HS-27A (cell line): Measurements from ENCODE around the gene MRPL12.

Source experiments
- DNase-seq: peaks from one replicate; pipeline ENCODE4 v3.0.0-alpha.2; 2012; ENCODE audit warnings: low read depth, missing footprints

MRPL12 gene

DNA sequence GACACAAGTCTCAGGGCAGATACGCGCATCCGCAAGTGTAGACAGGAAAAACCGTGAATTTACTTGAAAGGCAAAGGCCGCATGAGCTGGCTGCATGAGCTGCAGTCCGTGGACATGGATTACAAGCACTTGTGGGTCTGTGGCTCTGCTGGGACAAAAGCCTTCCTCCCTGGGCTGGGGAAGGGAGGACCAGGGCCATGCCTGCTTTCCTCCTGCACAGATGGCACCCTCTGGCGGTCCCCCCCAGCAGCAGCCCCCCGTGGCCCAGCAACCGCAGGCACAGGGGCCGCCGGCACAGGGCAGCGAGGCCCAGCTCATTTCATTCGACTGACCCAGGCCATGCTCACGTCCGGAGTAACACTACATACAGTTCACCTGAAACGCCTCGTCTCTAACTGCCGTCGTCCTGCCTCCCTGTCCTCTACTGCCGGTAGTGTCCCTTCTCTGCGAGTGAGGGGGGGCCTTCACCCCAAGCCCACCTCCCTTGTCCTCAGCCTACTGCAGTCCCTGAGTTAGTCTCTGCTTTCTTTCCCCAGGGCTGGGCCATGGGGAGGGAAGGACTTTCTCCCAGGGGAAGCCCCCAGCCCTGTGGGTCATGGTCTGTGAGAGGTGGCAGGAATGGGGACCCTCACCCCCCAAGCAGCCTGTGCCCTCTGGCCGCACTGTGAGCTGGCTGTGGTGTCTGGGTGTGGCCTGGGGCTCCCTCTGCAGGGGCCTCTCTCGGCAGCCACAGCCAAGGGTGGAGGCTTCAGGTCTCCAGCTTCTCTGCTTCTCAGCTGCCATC, 1.7 kb upstream of the MRPL12 start:
- no peak for DNase-seq

DNA sequence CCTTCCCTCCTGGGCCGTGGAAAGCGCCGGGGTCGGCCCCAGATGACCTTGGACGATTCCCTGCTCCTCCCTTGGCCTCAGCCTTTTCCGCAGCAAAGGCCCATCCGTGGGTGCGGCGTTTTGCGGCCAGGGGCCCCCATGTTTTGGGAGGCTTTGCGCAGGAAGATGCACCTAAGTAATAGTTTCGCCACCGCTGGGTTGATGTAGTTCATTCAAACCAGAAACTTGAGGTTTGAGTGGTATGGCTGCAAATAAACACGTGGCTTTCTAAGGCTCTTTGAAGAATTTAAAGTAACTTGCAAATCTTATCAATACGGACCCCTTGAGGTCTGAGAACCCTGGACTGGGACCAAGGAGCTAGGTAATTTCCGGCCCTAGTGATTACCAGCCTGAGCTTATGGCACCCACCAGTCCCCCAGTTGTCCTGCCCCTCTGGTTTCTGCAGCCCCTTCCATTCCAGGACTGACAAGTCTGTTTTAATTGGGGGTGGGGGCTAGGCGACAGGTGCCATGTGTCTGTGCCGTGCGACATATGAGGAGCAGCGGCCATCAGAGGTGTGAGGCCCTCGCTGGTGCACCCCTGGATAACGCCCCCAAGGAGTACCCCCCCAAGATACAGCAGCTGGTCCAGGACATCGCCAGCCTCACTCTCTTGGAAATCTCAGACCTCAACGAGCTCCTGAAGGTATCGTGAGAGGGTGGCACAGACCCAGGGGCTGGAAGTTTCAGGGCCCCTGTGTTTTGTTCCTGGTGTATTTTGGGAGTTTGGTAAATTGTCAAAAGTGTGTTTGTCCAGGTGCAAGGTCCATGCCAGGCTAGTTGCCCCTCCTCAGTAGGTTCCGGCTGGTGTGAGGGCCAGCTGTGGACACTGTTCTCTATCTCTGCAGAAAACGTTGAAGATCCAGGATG, 834 bp downstream of the MRPL12 start:
- no peak for DNase-seq

DNA sequence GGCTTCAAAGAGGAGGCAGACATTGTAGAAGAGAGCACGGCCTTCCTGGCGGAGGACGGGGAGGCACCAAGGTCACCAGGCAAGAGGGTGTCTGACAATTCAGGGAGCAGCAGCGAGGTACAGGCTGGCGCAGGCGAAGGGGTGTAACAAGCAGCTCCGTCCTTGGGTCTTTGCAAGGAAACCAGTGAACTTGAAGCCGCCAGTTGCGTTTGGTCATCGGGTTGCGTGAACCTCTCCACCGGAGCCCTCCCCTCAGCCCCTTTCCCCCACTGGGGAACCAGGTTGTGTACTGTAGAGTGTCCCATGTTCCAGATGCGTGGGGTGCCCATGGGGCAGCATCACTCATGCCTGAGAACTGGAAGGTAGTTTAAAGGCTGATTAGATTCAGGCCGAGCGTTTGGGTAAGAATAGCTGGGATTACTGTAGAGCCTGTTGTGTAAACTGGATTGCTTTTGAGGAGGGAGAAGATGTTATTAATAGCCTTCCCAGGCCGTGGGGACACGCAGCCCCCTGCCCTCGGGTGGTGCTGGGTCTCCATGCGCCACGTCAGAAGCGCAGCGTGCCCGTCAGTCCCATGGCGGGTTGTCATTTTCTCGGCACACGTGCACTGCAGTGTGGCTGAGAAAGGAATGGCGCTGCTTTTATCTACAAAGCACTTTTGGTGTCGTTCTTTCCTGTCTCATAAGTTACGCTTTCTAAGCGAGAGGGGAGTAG, 2.5 kb downstream of the MRPL12 start:
- DNase-seq, result no peak

DNA sequence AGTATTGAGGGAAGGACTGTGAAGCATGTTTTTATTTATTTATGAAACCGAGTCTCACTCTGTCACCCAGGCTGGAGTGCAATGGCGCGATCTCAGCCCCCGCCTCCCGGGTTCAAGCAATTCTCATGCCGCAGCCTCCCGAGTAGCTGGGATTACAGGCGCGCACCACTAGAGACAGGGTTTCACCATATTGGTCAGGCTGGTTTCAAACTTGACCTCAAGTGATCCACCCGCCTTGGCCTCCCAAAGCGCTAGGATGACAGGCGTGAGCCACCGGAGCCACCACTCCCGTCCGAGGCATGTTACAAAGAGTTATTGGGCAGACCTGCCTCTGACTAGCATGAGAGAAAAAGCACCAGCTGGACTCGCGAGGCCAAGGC, 3.1 kb downstream of the MRPL12 start:
- DNase-seq, result no peak

DNA sequence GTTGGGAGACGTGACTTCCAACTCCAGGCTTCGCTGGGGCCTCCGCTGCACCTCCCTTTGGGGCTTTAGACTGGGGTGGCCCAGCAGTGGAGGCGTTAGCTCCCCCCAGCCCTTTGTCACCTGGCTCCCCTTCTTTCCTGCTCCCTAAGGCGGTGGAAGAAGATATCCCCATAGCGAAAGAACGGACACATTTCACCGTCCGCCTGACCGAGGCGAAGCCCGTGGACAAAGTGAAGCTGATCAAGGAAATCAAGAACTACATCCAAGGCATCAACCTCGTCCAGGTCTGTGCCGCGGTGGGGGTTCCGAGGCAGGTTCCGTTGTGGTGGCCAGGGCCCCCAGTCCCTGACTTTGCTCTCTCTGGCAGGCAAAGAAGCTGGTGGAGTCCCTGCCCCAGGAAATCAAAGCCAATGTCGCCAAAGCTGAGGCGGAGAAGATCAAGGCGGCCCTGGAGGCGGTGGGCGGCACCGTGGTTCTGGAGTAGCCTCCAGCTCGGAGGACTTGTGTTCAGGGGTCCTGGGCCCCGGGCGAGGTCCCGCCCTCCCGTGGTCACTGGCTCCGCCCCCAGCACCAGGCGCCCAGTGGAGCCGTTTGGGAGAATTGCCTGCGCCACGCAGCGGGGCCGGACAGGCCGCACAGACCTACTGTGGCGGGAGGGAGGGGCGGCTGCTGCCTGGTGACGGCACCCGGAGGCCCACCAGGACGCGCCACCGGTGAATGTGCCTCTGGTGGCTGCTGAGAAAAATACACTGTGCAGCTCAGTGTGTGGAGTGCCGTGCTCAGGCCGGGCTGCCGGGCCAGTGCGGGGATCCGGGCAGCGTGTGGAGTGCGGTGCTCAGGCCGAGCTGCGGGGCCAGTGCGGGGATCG, 3.8 kb downstream of the MRPL12 start:
- DNase-seq, result no peak

DNA sequence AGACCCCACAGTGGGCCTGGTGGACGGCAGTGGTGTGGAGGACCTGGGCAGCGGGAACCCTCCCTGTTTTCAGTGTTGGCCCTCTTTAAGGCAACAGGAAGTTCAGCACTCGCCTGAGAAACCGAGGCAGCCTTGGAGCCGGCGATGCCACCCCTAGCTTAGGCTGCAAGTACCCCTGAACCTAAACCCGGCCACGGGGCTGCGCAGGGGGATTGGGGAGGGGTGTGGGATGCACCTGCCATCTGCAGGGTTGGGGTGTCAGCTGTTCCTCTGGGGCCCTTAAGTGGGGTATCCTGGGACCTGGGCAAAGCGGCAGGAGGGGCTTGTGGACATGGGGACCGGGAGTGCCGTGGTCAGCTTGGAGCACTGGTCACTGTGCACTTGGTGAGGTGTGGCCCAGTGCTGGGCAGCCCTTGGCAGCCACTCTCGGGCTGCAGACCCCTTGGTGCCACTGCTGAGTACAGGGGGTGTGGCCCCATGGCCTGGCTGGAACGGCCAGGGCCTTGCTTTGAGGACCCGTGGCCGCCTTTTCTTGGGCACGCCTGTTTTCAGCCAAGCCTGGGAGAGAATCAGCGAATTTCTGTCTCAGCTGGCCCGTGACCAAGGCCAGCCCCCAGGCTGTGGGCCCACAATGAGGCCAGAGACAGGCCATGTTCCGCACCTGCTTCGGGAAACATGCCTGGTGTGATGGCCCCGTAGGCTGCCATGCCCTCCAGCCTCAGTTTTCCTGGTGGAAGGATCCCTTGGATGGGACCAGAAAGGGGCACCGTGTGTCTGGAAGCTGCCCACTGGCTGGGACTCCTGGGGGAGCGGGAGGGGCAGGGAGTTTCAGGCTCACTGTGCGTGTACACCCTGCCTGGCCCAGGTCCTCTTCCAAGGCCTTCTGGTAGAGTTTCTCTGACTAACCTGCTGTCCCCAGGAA, 4.8 kb downstream of the MRPL12 start:
- no peak for DNase-seq

DNA sequence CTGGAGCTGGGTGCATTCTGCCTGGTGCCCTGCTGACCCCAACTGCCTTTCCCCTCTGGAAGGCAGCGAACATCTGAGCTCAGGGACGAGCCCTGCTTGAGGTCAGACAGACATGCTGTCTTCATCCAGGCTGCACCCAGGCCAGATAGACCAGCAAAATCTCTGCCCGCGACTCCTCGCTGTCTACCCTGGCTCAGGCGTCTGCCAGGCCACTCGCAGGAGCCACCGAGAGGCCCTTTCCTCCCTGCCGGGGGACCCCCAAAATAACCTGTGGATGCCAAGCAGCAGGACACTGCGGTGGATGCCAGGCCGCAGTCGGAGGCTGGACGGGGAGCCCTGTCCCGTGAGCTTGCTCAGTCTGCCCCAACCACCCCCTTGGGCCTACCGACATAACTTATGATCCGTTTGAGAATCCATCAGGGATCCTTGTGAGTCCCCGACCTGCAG, 5.6 kb downstream of the MRPL12 start:
- no peak for DNase-seq

DNA sequence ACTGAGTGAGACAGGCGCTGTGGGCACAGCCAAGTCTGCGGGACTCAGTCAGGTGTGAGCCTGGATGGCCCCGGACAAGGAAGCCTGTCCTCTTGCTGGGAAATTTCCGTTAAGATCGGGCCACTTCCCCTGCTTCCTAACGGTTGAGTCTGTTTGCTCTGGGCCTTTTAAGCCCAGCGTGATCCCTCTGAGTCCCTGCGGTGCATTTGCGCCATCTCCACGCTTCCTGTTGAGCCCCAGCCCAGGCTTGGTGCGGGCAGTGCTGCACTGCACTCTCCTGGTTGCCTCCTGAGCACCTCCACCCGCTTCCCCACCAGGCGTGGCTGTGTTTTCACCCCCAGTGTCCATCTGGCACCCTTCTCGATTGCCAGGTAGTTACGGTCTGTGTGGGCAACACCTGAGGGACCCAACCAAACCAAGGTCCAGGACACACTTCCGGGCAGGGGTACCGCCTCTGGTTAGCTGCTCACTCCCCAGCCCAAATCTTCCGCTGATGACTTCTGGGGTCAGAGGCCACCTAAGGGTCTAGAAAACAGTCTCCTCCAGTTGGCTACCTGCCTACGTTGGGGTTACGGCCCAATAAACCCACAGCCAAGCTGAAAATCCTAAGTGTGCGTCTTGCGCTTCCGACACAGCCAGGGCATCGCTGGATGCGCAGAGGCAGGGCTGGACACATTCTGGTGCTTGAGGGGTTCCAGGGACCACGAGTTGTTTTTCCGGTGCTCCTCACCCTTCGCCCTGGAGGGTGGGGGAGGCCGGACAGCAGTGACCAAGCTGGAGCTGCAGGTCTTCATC, 7.5 kb downstream of the MRPL12 start:
- DNase-seq, result no peak

DNA sequence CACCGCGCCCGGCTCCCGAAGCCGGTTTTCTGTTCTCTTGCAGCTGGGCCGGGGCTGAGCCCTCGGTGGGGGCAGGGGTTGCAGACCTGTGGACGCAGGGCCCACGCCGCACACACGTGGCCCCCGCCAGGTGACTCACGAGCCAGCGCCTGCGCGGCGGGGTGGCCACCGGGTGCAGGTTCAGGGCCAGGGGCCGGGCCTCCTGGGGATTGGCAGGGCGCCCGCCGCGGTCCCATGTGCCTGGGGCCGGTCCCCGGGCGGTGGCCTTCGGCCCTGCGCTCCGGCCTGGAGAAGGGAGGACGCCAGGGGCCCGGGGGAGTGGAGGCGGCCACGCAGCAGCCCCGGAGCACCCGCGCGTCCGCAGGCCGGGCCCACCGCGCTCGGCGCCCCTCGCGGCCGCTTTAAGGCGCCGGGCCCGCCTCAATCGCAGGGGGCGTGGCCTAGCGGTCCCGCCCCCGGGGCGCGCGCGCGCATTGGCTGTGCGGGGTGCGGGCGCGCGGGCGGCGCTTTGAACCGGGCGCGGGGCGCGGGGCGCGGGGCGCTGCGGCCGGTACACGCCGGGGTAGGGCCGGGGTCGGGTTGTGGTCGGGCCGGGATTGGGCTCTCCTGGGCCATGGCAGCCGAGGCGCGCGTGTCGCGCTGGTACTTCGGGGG, 8.8 kb downstream of the MRPL12 start, which contains the start of gene SLC25A10:
Gene SLC25A10, plus strand, starts transcription at position 471 of the 654 bp plus-strand sequence. Its CDS starts 143 bp downstream, at position 614.
- DNase-seq, result no peak

DNA sequence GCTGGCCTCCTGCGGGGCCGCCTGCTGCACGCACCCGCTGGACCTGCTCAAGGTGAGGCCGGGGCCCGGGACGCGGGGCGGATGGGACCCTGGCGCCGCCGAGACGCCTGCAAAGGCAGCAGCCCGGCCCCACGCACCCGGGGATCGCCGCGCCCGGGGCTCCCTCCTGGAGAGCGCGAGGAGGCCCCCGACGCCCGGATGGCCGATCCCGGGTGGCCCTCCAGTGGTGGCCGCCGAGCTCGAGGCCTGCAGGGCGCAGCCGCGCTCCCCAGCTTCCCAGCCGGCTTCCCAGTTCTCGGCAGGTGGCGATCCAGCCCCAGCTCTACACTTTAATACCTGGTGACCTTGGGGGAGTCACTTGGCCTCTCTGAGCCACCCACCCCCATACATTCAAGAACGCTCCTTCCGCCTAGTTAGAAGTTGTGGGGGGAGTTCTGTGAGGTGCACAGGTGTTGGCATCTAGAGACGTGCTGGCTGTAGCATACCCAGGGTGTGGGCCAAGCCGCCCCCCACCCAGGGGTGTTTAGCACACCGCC, 9.4 kb downstream of the MRPL12 start:
- no peak for DNase-seq

DNA sequence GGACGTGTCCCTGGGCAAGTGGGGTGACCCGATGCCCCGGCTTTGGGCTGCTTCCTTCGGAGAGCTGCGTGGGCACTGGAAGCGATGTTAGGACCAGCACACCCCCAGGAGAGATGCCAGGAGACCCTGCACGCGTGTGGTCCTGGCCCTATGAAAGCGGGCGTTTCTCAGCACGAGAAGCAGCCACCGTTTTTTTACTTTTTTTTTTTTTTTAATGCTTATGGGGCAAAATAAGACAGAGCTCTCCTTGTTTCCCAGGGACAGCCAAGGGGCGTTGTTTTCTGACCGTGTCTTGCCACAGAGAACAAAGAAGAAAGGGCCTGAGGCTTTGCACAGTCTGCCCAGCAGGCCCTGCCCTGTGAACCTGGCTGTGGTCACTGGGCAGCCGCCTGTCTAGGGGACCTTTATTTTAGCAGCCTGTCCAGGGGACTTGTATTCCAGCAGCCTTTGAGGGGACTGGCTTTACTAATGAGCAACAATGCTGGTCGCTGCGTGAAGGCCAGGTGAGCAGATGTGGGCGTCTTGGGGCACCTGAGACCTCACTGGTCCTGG, 9.9 kb downstream of the MRPL12 start:
- DNase-seq, result no peak

DNA sequence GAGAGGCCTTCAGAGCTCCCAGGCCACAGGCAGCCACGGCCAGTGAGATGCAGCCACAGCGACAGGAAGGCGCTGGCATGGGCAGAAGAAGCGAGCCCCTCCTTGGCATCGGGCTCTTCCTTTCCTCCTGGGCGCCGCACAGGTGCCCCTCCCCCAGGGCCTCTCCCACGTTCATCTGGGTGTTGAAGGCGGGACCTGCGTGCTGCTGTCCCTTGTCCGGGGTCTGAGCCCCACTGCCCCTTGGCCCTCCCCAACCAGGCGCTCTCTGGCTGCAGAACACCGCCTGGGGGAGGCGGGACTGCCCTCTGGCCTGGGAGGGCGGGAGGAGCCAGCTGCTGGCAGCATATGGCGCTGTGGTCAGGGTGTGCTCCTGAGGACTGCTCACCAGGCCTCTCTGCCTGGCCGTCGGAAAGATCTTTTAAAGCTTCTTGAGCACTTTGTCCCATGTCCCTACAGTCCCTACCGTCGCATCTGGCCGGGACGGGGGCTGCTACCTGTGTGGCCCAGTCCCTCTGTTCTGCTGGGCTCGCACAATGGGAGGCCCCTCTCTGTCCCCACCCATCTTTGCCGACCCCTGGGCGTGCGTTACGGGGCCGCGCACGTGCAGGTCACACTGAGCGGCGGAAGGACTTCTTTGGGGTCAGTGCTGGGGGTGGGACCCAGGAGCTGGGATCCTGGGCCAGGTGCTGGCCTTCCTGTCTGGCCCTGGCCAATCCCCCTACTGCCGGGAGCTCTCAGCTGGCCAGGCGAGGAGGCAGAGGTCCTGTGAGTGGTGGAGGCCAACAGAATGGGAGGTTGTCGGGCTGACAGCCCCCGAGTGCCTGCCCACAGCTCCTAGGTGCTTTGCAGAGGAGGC, 10.6 kb downstream of the MRPL12 start:
- no peak for DNase-seq

DNA sequence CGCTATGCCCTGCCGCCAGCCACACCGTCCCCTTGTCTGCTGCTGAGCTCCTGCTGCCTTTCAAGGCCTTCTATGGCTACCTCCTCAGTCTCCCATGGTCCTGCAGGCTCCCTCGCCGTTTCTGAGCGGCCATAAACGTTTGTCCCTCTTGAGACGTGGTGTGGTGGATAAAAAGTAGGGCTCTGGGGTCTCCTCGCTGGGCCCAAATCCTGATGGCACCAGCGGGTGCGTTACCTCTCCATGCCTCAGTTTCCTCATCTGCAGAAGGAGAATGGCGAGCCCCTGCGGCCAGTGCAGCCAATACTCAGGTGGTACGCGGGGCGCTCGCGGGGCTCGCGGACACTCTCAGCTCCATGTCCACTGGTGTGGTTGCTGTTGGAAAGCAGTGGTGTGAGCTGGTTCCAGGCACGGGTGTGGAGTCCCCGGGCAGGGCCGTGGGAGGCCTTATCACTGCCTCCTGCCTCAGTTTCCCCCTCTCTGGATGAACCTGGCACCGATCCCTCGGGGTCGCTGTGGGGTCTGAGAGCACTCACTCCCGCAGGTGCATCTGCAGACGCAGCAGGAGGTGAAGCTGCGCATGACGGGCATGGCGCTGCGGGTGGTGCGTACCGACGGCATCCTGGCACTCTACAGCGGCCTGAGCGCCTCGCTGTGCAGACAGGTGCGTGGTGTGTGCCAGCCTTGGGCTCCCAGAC, 11.4 kb downstream of the MRPL12 start:
- no peak for DNase-seq

DNA sequence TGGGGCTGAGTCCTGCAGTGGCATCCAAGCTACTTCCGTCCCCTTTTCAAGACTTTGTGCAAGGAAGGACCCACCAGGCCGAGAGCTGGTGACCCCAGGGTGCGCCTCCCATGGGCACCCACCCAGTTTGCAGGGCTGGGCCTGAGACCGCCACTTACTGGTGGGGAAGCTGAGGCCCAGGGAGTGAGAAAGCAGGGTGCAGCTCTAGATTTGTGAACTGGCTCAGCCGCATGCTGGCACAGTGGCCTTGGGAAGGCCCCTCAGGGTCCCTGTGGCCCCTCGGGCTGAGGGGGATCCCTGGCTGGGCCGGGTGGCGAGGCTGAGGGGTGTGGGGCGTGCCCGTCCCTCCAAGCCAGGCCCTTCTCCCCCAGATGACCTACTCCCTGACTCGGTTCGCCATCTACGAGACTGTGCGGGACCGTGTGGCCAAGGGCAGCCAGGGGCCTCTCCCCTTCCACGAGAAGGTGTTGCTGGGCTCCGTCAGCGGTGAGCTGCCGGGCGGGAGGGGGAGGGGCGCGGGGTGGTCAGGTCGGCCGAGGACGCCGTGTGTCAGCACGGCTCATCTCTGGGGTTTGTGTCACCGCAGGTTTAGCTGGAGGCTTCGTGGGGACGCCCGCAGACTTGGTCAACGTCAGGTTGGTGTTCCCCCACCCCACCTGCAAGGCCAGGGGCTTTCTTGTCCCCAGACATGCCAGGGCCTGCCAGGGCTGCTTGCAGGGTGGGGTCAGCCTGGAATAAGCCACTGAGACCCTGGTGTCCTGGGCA, 12.1 kb downstream of the MRPL12 start:
- no peak for DNase-seq

DNA sequence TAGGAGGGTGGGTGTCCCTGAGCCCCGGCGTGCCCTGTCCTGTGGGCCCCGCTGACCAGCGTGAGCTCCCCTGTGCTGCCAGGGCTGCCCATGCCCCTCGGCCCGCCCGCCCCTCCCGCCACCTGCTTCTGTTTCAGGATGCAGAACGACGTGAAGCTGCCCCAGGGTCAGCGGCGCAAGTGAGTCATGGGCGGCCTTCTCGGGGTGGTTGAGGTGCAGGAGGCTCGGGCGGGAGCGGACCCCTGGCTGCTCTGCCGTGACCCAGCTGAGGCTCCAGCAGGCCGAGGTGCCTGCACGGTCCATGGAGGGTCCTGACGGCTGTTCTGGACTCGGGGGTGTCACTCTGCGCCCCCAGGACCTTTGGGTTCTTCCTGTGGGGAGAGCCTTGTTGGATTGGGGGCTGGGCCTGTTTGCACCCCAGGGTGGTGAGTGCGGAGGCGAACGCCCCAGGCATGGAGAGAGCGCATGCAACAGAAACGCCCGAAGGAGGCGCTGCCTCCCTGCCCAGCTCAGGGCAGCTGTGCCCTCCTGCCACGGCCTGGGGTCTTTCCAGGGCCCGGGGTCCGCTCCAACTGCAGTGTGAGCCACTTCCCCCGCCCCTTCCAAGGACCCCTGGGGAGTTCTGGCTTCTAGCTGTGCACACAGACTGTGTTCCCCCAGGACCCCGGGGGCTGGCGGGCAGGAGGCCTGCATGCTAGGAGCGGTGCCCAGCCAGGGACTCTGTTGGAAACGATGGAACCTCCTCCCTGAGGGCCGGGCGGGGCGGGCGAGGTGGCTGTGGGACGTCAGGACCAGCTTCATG, 12.9 kb downstream of the MRPL12 start:
- DNase-seq, result no peak
